Measurements from ENCODE around the gene CNP.
"Not testable (repeated sequence)": the region's sequence is repeated elsewhere in the genome, so short reads cannot be mapped to it uniquely, and the experiment has no call there.

CNP gene

DNA sequence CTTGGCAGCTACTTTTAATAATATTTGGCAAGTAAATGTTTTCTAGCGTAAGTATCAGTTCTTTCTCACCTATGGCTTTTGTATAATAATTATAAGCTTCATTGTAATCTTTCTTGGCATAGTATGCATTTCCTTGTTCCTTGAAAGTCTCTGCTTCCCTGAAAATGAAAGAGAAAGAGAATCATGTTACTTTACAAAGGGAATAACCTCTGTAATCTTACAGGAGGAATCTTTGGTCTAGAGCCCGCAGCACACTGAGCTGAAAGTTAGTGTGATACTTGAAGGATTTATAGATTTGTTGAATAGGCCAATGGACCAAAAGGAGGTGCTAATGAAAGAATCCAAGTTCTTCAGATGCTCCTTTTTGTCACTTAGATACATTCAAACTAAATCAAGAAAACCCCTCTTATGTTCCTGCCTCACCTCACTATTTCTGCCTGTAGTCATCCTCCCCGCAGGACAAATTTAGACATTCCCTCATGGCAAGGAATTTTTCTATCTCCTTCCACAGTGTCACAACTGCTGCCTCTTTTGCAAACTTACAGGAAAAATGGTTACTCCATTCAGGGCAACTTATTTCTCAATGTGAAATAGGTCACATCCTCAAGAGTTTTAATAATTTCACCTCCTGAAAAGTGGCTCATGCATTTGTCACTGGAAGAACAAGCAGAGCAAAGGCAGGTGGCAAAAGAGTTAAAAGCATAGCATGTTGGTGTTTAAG lies 34.0 kb downstream of the CNP start:
- TF ChIP-seq, protein P1, sequence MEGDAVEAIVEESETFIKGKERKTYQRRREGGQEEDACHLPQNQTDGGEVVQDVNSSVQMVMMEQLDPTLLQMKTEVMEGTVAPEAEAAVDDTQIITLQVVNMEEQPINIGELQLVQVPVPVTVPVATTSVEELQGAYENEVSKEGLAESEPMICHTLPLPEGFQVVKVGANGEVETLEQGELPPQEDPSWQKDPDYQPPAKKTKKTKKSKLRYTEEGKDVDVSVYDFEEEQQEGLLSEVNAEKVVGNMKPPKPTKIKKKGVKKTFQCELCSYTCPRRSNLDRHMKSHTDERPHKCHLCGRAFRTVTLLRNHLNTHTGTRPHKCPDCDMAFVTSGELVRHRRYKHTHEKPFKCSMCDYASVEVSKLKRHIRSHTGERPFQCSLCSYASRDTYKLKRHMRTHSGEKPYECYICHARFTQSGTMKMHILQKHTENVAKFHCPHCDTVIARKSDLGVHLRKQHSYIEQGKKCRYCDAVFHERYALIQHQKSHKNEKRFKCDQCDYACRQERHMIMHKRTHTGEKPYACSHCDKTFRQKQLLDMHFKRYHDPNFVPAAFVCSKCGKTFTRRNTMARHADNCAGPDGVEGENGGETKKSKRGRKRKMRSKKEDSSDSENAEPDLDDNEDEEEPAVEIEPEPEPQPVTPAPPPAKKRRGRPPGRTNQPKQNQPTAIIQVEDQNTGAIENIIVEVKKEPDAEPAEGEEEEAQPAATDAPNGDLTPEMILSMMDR (IDR thresholded peaks at IDR 0.05; ENCODE audit: extremely low read depth, missing control alignments), result no peak
- DNase-seq (ENCODE audit: low spot score), result no peak

- DNase-seq (ENCODE audit: low spot score), result no peak
- TF ChIP-seq, protein P1 (IDR thresholded peaks at IDR 0.05; ENCODE audit: extremely low read depth, missing control alignments), result no peak
These were observed 35.1 kb downstream of the CNP start for GRCh38 chr17:42001729-42002128.

DNA sequence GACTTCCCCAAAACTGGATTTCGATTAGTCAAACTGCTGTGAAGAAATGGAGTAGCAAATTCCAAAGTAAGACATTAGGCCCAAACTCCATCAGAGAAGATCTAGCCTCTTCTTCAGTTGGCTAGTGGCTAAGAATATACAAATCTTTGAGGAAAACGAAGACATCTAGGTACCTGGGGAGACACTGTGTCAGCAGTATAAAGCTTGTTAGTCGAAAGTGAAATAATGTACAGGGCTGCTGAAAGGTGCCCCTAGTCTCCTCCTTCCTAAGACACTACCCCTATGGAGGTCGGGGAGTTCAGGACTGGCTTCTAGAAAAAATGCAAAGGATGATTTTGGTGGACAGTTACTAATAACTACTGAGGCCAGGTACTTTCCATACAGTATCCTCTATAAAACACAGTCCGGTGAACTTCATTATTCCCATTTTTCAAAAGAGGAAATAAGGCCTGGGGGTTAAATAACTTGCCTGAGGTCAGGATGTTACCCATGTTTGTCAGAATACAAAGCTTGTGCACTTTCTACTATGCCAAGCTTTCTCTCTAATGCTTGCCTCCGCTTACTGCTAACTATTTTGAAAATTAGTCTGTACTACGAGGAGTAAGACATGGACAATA lies 35.7 kb downstream of the CNP start:
- DNase-seq (ENCODE audit: low spot score), result no peak
- TF ChIP-seq, protein P1 (IDR thresholded peaks at IDR 0.05; ENCODE audit: extremely low read depth, missing control alignments), result no peak

DNA sequence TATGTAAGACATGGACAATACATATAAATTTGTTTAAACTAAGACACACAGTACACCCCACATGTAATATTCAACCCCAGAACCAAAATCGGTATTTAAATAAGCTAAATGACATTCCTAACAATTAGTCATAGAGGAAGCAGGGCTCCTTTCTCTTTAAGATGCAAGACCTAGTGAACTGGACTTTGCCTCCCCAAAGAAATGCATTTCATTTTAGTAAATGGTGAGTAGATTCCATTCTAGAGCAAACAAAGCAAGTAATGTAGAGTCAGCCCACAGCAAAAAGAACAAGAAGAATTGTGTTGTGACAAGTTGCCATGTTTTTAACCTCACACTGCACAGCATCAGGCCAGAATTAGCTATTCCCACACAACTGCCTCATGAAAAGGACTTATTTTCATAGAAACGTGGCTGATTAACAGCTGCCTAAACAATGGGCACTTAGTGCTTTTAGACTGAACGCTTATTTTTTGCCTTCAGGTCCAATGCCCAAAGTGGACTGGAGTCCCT lies 36.3 kb downstream of the CNP start:
- DNase-seq (ENCODE audit: low spot score), result no peak
- TF ChIP-seq, protein P1 (IDR thresholded peaks at IDR 0.05; ENCODE audit: extremely low read depth, missing control alignments), result no peak

DNA sequence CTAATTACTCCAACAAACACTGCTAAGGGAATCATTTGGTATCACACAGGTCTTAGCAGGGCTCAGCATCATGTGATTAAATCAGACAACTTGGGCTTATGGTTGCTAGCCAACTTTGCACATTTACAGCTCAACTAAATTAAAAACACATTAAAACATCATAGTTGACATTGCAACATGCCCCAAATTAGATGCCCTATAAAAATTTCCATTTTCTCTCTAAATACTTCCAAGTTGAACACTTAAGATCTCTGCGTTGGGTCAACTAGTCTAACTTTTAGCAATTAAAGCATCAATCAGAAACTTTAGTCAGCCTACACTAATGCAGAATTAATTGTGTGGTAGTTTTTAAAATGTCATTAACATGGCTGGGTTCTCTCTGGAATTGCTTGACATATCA lies 38.6 kb downstream of the CNP start:
- DNase-seq (ENCODE audit: low spot score), result no peak
- TF ChIP-seq, protein P1 (IDR thresholded peaks at IDR 0.05; ENCODE audit: extremely low read depth, missing control alignments), result no peak

DNA sequence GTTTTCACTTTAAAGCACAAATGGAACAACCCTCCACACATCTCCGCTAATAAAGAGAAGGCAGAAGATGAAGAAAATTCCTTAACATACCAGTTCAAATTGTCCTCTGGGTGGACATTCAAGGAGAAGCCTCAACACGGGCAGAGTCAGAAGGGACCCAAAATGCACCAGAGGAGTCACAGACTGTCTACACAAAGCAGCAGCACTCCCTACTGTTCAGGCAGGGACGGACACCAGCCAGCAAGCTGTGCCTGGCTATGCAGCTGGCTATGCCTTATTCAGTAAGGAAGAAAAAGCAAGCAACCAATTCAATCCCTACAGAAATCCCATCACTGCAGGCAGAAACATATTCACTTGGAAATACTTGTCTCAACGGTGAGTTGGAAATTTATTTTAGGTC lies 42.6 kb downstream of the CNP start:
- no peak for DNase-seq (ENCODE audit: low spot score)
- TF ChIP-seq, protein P1 (IDR thresholded peaks at IDR 0.05; ENCODE audit: extremely low read depth, missing control alignments), result no peak

- not testable (repeated sequence) for DNase-seq (ENCODE audit: low spot score)
These were observed 43.7 kb downstream of the CNP start for GRCh38 chr17:42010266-42010680.
